ENCODE results near the gene RASA3.
"Not testable (repeated sequence)": the region's sequence is repeated elsewhere in the genome, so short reads cannot be mapped to it uniquely, and the experiment has no call there.

DNA sequence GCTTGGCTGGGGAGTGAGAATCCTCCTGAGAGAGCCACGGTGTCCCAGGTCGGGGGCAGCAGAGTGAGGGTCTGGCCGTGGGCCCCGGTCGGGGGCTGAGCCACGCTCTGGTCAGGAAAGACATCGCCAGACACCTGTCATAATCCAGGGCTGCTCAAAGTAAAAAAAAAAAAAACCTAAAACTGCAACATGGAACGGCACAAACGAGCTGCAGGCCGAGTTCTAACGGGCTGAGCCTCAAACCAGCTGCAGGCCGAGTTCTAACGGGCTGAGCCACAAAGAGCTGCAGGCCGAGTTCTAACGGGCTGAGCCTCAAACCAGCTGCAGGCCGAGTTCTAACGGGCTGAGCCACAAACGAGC is 21.6 kb downstream of the RASA3 start:
- TF ChIP-seq, protein P1, sequence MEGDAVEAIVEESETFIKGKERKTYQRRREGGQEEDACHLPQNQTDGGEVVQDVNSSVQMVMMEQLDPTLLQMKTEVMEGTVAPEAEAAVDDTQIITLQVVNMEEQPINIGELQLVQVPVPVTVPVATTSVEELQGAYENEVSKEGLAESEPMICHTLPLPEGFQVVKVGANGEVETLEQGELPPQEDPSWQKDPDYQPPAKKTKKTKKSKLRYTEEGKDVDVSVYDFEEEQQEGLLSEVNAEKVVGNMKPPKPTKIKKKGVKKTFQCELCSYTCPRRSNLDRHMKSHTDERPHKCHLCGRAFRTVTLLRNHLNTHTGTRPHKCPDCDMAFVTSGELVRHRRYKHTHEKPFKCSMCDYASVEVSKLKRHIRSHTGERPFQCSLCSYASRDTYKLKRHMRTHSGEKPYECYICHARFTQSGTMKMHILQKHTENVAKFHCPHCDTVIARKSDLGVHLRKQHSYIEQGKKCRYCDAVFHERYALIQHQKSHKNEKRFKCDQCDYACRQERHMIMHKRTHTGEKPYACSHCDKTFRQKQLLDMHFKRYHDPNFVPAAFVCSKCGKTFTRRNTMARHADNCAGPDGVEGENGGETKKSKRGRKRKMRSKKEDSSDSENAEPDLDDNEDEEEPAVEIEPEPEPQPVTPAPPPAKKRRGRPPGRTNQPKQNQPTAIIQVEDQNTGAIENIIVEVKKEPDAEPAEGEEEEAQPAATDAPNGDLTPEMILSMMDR (IDR thresholded peaks at IDR 0.05) = not testable (repeated sequence)
- TF ChIP-seq POLR2AphosphoS5 (IDR thresholded peaks at IDR 0.05); POLR2A (IDR thresholded peaks at IDR 0.05; ENCODE audit: low read depth): not testable (repeated sequence)

Measured in esophagus muscularis mucosa (tissue), 3 donors.